Stimulated activated CD8-positive, alpha-beta memory T cell treated with anti-CD3 and anti-CD28 coated beads, Interleukin-4, amount 100 ng/mL, for 1 hour (primary cell): Measurements from ENCODE around the gene CBR1.
"Not testable (repeated sequence)": the region's sequence is repeated elsewhere in the genome, so short reads cannot be mapped to it uniquely, and the experiment has no call there.

Experiments
- DNase-seq, 2 donors: peaks; one replicate each; pipeline ENCODE4 v3.0.0-alpha.2; 2020; ENCODE audit warnings: low read depth in 2 of 2, low spot score in 1 of 2

Gene CBR1

DNA sequence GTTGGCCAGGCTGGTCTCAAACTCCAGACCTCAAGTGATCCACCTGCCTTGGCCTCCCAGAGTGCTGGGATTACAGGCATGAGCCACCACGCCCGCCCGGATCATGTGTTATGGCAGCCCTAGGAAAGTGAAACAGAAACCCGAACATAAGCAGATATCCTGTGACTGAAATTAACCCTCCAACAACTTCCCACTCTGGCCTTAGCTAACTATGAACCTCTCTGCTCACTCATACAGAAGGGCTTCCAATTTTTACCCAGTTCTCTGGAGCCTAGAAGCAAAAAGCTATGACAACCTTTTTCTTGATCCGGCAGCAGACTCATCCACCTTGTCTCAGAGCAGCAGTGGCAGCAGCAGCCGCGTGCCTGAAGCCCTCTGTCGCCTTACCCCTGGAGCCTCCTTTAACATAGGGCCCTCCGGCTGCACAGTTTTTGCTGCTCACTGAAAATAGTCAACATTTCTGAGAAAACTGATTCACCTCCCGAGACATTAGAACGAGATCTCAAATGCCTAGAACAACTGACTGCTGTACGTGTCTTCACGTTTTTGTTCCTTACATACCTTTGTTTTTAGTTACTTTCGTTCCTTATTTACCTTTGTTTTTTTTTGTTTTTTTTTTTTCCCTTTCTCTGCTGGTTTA is 9.3 kb downstream of the CBR1 start:
- no peak for DNase-seq

DNA sequence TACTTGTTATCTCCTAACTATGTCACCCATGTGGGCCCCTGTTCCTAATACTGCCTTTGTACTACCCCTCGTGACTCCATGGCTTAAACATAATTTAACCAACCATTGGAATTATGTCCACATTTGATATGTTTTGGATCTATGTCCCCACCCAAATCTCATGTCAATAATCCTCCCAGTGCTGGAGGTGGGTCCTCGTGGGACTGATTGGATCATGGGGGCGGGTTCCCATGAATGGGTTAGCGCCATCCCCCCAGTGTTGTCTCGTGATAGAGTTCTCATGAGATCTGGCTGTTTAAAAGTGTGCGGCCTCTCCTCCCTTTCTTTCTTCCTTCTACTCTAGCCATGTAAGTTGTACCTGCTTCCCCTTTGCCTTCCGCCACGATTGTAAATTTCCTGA is 9.8 kb downstream of the CBR1 start:
- DNase-seq = no peak

DNA sequence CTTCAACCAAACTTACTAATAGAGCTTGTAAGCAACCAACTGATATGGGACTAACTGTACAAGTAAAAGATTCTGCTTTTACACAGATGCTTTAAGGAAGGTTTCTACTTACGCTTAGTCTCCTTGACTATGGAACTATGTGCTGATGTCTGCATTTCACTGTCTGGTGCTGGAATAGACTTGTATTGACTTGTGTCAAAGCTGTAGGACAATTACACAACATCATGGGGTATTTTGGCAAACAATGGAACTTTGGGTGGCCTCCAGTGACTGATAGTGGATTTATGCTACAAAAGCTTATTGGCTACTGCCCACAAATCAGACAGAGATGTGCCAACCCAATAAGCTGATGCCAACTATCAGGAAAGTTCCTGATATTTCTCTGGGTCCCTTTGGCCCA is 10.6 kb downstream of the CBR1 start:
- DNase-seq = no peak

DNA sequence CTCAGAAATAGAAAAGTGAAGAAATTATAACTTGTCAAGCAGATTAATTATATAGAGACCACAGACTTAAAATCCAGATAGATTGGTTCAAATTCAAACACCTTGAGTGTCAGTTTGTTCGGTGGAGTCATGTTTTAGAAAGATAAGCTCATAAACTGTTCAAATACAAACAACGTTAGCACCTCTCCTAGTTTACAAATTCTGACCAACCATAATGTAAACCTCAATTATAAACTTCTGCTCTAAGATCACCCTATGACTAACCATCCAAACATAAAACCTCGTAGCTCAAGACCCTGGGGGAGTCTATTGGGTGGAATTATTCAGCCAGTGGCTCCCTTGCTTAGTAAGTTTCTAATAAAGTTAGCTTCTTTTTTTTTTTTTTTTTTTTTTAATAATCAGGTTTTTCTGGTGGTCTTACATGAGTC is 12.4 kb downstream of the CBR1 start:
- DNase-seq = no peak

DNA sequence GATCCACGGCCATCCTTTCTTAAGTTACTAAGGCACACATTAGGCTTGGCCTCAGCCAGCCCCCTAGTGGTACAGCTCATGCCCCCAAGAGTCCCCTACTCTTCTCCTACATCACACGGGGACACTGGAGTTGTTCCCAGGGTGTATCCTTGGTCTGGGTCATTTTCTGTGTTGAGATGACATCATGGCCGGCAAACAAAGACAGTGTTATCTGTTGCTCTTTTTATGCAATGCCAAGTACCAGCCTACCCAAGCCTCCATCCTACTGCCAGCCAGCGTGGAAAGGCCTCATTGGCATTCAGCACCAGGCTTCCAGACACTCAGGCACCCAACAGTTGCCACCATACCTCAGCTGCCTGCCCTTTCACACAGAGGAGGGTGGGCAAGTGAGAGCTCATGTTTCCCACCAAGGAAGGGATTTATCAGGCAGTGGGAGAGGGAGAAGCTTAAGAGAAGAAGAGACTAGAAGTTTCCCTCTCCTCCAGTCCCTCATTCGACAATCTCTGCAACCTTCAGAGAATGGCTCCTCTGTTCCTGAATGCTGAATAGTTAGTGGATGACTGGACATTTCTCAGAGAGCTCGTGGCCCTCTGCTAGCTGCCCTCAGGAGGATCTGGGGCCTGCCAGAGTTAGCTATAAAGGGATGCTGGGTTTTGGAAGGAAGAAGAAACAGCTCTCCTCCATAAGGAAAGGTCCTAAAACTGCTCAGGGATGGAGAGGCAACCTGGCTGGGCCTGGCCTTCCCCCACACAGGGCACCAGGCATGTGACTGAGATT is 17.7 kb downstream of the CBR1 start:
- no peak for DNase-seq

DNA sequence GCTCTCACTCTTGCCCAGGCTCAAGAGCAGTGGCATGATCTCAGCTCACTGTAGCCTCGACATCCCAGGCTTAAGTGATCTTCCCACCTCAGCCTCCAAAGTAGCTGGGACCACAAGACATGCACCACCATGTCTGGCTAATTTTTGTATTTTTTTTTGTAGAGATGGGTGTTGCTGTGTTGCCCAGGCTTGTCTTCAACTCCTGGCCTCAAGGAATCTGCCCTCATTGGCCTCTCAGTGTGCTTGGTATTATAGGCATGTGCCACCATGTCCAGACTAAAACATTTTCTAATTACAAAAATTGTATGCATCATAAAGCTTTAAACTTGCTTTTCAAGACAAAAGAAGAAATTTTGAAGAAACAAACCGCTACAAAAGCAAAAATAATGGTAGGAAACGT is 20.1 kb downstream of the CBR1 start:
- no peak for DNase-seq

DNA sequence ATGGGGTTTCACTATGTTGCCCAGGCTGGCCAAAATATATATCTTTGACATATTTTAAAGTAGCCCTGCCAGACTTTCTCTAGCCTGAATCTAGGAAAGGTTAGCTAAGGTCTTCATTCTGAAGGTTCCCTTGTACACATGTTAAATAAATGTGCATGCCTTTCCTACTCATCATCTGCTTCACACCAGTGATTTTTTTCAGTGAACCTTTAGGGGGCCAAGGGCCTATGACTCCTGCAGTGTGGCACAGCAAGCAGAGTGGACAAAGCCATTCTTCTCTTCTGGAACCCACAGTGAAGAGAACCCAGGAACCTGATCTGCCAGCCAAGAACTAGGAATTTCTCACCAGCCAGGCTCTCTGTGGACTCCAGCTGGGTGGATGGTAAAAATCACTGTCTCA is 22.9 kb downstream of the CBR1 start:
- DNase-seq = no peak

DNA sequence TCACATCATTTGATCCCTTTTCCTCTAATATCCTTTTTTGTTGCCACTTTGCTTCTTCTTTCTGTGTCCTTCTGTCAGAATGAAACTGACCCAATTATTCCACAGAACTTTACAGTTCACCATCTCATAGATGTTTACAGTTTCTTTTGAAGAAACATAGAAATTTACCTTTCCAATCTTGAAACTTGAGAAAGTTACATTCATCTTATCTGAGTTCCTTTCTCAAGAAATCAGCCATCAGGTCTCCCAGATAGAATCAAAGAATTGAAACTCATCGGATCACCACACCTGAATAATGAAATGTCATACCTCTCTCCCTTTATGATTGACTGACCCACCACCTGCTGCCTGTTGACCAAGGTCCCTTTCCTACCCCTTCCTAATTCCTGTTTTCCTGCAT is 23.7 kb downstream of the CBR1 start:
- DNase-seq = no peak

DNA sequence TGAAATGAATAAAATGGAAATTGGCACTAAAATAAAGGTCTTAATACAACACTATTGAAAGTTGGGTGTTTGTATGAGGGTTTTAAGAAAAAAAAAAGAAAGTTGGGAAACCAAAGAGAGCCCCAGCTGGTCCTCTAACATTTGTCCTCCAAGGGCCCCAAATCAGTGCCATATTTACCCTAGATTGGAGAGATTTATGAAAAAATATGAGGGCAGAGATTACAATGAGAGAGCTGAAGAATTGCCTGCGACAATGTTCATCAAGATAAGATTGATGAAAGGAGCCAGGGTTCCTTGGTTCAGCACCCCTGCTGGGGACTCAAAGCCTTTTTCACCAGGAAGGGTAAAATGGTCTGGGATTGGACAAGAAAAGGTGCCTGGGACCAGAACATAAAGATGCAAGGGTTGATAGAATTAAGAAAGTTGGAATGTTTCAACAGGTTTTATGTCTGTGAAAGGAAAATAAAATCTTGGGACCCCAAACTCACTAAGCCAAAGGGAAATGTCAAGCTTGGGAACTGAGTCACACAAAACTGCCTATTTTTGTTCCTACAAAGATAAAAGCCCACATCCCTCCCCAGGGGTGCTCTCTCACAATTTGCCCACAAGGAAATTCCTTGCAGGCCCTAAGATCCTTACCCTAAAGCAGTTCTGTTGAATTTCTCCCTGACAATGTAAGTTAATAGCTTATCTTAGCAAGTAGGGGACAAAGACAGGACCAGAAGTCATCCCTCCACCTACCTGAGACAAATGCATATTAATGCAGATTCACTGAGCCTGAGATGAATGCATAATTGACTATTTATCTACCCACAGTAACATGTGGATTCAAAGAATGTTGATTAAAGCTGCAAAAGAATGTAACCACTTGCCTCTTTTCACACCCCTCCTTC is 26.8 kb downstream of the CBR1 start:
- DNase-seq = no peak

DNA sequence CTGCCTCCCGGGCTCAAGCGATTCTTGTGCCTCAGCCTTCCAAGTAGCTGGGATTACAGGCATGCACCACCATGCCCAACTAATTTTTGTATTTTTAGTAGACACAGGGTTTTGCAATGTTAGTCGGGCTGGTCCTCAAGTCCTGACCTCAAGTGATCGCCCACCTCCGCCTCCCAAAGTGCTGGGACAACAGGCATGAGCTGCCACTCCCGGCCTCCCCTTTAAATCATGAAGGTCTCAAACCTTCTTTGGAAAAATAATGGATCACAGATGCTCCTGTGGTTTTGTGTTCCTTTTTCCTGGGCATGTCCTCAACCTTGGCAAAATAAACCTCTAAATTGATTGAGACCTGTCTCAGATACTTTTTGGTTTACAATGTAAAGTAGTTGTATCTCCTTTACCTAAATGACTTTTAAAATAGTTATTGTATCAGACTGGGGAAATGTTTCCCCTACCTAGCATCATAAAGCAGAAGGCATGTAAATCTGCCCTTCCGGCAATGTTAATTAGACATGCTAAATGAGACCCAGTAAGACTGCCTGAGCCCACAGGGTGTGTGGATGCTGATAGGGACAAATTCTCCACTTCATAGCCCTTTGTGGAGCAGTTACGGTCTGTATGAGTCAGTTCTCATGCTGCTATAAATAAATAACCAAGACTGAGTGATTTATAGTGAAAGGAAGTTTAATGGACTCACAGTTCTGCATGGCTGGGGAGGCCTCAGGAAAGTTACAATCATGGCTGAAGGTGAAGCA is 27.8 kb downstream of the CBR1 start:
- no peak for DNase-seq

DNA sequence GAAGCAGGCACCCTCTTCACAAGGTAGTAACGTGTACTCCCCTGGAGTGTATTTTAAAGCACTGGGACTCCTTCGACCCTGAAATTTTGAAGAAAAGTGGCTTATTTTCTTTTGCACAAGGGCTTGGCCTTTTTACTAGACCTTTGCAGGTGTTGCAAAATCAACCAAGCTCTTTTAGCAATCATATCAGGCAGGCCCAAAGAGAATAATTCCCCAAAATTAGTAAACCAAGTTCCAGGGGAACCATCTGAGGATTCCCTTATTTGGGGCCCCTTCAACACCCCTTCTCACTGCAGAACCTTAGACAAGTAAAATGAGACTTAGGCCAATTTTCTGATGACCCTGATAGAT is 28.3 kb downstream of the CBR1 start:
- no peak for DNase-seq

DNA sequence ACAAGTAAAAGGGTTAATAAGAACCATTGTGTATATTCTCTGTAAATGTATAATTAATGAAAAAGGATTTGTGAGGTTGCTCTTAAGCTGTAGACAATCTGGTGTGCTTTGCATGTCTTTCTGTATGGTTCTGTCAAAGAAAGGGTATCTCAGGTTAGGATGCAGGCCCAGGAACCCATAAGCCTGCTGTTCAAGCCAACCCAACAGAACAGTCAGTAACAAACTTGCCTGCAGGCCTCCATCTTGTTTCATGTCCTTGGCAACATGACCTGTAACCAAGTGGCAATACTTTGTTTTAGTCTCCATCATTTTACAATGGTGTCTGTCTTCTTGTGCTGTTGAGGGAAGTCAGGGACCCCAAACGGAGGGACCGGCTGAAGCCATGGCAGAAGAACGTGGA is 29.2 kb downstream of the CBR1 start:
- no peak for DNase-seq

DNA sequence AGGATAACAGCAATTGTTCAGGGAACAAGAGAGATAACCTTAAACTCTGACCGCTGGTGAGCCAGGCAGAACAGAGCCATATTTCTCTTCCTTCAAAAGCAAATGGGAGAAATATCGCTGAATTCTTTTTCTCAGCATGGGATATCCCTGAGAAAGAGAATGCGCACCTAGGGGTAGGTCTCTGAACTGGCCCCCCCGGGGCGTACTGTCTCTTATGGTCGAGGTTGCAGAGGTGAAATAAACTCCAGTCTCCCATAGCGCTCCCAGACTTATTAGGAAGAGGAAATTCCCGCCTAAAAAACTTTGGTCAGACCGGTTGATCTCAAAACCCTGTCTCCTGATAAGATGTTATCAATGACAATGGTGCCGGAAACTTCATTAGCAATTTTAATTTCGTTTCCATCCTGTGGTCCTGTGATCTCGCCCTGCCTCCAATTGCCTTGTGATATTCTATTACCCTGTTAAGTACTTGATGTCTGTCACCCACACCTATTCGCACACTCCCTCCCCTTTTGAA is 29.9 kb downstream of the CBR1 start:
- DNase-seq = not testable (repeated sequence)

DNA sequence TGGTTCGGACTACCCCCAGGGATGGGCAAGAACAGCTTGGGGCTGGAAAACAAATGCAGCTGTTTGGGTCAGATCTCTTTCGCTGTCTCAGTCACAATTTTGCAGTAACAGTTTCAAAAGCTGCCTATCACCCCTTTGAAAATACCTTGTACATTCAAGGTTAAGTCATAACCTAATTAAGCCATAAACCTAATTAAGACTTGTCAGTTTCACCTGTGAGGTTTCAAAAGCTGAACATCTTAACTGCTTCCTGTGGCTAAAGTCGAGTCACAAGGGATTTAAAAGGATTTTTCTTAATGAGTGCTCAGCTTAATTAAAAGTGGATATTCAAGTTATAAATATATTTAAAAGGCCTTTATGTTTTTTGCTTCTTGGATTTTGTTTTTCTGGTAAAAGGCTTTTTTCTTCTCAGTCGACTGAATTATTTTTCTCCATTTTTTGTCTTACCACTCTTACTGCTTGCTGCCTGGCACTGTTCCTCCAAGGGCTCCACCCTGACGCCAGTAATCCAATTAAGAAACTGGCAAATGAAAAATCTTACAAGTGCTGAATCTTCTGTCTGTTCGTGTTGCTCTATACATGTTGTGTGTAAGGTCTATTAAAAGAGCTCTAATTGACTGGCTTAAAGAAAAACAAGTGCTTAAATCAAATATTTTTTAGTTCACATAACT is 31.3 kb downstream of the CBR1 start:
- DNase-seq = no peak

DNA sequence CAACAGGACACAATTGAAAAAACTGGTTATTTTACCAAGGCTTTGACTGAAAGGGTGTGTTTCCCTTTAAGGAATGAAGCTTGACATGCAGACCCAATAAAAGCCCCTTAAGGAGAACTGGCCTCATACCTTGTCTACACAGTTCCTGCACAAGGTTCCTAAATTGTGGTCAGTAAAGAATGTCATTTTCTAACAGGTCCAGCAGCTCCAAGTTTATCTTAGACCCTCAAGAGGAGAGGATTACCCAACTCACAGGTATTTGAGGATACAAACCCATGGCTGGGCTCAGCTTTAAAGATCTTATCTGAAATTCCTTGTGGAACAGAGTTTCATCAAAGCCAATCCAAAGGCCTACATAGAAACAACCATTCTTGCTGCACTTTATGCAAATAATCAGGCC is 33.6 kb downstream of the CBR1 start:
- no peak for DNase-seq

DNA sequence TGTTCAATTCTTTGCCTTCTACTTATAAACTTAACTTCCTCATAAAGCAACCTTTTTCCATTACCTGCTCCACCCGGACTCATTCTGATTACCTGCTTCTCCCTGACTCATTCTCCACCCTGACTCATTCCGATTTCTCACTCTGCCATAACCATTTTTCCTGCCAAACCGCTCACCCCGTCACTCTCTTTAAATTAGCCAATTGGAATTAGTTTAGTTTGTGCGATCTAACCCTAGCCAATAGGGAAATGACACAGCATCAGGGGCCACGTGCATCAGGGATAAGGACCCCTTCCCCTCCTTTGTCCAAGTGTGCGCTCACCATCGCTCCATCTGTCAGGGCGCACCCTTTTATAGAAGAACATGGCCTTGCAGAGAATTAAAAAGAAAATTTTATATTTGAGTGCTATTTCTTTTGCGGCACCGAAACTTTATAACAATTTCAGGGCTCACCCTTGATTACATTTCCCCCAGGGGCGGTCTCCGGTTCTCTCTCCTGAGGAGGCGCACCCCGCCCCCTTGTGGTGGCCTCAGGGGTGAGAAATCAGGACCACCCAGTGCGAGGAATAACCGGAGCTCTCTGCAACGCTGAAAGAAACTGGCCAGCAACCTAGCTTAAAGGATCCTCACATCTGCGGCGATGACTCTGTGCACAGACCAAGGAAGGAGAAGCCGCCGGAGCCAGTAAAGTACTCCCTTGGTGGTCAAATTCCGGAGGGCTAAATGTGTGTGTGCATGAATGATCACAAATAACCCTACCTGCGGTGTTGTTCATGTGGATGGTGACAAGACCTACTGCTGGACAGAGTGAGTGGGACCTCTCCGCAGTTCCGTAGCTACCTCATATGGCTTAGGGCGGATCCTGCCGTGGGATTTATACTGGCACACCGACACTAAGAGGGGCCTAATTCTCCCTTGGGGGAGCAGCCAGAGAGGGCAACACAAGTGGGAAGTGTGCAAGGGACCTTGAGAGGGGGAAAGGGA is 34.8 kb downstream of the CBR1 start:
- DNase-seq = peak; percentile 22 to 45

DNA sequence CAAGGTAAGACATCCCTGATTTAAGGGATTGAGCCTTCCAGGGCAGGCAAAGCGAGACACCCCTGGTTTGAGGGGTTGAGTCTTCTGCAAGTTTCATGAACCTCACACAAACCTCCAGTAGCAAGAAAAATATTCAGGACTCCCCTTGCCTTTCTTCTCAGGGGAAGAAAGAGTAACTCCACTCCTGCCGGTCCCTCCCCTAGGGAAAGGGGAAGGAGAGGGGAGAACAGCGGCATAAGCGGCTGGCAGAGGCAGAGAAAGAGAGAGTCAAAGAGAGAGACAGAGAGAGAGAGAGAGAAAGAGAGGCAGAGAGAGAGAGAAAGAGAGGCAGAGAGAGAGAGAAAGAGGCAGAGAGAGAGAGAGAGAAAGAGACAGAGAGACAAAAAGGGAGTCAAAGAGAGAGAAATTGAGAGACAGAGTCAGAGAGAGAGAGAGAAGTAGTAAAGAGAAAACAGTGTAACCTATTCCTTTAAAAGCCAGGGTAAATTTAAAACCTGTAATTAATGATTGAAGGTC is 35.6 kb downstream of the CBR1 start:
- DNase-seq = no peak

DNA sequence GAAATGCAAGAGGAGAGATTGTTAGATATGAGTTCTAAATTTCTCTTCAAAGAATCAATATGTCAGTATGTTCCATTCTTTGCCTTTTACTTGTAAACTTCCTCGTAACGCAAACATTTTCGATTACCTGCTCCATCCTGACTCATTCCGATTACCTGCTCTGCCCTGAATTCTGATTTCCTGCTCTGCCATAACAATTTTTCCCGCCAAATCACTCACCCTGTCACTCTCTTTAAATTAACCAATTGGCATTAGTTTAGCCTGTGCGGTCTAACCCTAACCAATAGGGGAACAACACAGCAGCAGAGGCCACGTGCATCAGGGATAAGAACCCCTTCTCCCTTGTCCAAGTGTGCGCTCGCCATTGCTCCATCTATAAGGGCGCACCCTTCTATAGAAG is 40.0 kb downstream of the CBR1 start:
- DNase-seq = no peak

DNA sequence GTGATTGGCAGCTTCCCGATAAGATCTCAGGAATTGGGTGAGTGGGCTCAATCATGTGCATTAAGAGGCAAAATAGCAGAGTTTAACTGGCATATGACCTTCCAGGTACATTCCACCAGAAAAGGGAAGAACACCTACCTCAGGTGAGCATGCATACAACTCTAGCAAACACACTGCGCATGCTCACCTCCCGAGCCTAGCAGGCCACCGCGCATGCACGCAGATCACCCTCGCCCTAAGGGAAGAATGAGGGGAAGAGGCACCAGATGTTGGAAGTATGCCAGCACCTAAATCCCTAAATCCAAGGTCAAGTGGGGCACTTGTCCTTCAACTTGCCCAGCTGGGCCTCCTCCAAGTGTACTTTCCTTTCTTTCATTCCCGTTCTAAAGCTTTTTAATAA is 41.4 kb downstream of the CBR1 start:
- DNase-seq = no peak
